HT1080 (cell line): ENCODE results near the gene SHCBP1. TPM values are rescaled to one million over a fixed set of nuclear protein-coding genes. Genes with fewer than 3 reads are reported as not detected.
A peak's percentile ranks its signal among the peaks of the same experiment; 100 is the strongest.
"Not testable (repeated sequence)": the region's sequence is repeated elsewhere in the genome, so short reads cannot be mapped to it uniquely, and the experiment has no call there.

Experiments used
- DNase-seq: peaks from one replicate; pipeline ENCODE4 v3.0.0-alpha.2; 2015; ENCODE audit warnings: low read depth
- polyA plus RNA-seq, 2 experiments: library from polyadenylated mRNA; depleted of rRNA; stranded (reverse); fragments of >200 nt; gene quantifications; 2 replicates each; pipeline ENCODE4 v1.2.3, GENCODE V29; 2015
- total RNA-seq: library from RNA; depleted of rRNA; stranded (reverse); fragments of >200 nt; shearing (Covaris generic); gene quantifications from 2 replicates; pipeline ENCODE4 v1.2.3, GENCODE V29; 2014; rRNA removed

The SHCBP1 gene, protein sequence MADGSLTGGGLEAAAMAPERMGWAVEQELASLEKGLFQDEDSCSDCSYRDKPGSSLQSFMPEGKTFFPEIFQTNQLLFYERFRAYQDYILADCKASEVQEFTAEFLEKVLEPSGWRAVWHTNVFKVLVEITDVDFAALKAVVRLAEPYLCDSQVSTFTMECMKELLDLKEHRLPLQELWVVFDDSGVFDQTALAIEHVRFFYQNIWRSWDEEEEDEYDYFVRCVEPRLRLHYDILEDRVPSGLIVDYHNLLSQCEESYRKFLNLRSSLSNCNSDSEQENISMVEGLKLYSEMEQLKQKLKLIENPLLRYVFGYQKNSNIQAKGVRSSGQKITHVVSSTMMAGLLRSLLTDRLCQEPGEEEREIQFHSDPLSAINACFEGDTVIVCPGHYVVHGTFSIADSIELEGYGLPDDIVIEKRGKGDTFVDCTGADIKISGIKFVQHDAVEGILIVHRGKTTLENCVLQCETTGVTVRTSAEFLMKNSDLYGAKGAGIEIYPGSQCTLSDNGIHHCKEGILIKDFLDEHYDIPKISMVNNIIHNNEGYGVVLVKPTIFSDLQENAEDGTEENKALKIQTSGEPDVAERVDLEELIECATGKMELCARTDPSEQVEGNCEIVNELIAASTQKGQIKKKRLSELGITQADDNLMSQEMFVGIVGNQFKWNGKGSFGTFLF
- total RNA-seq, result 33.3 and 38.1 TPM in 2 replicates
- polyA plus RNA-seq (2015; cell fraction: cytosol; rRNA removed), result 33.2 and 34.8 TPM in 2 replicates
- polyA plus RNA-seq (2015; cell fraction: nucleus; rRNA removed), result 42.1 and 43.3 TPM in 2 replicates

DNA sequence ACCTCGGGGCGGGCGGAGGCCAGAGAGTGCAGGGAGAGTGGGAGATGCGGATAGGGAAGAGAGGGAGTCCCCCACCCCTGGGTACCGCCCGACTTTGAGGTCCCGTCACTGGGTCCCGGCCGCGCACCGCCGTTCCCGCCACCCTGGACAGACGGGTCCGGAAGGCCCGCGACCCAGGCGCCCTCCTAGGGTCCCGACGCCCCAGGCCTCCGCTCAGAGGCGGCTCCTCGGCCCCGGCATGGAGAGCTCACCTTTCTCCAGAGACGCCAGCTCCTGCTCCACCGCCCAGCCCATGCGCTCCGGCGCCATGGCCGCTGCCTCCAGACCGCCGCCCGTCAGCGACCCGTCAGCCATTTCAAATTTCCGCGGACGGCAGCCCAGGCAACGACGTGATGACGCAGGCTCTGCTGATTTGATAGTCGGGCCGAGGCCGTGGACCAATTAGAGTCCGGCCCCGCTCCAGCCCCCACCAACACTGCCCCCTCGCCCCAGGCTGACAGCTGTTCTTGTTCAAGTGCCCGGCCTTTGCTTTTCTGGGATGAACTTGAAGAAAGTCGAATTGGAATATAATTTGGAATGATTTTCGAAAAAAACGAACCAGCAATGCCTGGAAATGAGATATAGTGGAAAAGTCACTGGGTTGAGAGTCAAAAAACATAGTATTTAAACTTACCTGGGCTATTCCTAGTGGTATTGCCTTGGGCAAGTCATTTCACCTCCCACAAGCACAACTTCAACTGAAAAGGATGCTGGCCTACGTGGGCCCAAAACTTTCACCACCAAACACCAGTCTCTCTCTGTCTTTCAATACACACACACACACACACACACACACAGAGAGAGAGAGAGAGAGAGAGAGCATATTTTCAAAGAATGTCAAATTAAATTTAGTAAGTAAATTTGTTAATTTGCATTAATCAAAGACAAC is at the start of gene SHCBP1:
Gene SHCBP1, minus strand, starts transcription at position 374 of the 928 bp plus-strand sequence. Its CDS starts 20 bp downstream, at position 354.
- DNase-seq, result peak; percentile 81

DNA sequence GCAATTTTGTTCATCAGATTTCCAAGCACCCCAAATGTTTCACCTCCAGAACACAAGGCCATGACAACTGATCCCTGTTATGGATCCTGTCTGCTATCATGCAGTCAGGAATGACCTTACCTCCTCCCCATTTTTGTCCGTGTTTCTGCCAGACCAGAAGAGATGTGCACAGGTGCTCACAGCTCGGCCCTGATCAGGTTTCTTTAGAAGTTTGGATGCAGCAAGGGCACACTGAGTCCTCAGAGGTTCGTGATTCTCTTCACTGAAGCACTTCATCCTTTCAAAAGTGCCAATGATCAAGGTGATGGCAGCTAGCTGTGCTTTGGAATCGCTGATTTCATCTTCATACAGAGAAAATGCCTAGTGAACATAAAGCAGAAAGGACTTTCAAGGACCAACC is 40.9 kb upstream of the SHCBP1 start:
- no peak for DNase-seq

DNA sequence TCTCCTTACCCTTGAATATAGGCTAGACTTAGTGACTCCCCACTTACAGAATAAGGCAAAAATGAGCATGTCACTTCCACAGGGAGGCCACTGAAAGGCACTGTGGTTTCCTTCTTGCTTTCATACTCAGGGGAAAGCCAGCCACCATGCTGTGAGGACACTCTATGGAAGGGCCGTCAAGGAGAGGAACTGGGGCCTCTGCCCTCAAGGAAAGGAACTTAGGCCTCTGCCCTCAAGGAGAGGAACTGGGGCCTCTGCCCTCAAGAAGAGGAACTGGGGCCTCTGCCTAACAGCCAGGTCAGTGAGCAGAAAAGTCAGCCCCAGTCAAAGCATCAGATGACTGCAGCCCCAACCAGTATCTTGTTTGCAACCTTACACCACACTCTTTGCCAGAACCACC is 37.7 kb upstream of the SHCBP1 start:
- DNase-seq, result no peak

DNA sequence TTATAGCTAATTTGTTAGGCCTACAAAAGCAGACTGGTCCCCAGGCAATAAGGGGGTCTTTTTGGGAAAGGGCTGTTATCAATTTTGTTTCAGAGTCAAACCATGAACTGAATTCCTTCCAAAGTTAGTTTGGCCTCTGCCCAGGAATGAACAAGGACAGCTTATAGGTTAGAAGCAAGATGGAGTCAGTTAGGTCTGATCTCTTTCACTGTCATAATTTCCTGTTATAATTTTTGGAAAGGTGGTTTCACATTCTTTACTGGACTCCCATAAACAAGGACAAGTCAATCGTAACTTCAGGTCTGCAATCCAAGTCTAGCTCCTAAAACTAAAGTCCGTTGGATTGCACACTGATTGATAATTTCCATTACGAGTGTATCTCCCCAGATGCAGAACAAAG is 30.1 kb upstream of the SHCBP1 start:
- DNase-seq, result no peak

DNA sequence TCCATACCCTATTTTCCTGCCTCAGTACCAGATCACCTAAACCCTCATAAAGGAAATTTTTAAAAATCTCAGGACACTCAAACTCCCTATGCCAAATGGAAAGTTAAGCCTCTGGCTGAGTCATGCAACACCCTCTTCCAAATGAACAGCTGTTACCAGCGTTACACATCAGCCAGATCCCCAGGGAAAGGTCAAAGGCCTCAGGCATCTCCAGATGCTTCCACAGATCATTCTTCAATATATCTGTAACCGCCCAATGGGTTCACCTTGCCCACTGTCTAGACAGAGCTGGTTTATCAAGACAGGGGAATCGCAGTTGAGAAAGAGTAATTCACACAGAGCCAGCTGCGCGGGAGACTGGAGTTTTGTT is 29.1 kb upstream of the SHCBP1 start:
- no peak for DNase-seq

DNA sequence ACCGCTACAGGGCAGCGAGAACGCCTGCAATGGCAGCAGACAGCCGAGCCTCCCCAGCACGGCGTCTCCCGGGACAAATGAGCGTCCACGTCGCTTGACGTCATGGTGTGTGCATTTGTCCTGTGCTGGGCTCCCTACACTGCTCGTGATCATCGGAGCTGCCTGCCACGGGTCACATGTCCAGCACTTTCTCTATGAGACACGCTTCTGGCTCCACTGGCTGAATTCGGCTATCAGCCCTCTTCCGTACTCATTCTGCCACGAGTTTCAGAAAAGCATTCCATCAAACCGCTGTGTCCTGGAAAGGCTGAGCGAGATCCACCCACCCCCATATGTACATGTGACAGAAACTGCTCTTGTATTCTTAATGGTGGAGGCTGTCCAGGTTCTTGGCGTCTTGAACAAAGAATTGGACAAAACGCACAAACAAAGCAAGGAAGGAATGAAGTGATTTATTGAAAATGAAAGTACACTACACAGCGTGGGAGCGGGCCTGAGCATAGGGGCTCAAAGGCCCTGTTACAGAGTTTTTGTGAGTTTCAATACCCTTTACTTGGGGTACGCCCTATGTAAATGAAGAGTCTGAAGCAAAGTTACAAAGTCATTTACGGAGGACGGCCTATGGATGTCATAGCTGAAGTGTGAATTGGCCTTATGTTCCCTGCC is 28.5 kb upstream of the SHCBP1 start:
- DNase-seq, result no peak

DNA sequence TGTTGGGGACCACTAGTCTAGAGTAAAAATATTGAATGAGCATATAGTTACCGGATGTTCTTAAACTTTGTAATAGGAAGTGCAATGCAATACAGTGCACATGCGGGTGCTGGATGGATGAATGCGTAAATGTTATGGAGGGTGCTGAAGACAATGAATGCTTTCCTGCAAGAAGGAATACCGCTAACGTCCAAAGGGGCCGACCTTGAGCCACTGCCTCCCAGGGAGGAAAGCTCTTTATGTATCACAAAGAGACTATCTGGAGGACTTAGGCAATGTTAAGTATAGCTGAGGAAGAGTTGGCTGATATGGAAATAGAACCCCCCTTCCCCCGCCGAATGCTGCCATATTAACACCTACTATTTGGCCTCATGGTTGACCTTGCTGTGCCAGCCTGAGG is 27.5 kb upstream of the SHCBP1 start:
- DNase-seq, result no peak

DNA sequence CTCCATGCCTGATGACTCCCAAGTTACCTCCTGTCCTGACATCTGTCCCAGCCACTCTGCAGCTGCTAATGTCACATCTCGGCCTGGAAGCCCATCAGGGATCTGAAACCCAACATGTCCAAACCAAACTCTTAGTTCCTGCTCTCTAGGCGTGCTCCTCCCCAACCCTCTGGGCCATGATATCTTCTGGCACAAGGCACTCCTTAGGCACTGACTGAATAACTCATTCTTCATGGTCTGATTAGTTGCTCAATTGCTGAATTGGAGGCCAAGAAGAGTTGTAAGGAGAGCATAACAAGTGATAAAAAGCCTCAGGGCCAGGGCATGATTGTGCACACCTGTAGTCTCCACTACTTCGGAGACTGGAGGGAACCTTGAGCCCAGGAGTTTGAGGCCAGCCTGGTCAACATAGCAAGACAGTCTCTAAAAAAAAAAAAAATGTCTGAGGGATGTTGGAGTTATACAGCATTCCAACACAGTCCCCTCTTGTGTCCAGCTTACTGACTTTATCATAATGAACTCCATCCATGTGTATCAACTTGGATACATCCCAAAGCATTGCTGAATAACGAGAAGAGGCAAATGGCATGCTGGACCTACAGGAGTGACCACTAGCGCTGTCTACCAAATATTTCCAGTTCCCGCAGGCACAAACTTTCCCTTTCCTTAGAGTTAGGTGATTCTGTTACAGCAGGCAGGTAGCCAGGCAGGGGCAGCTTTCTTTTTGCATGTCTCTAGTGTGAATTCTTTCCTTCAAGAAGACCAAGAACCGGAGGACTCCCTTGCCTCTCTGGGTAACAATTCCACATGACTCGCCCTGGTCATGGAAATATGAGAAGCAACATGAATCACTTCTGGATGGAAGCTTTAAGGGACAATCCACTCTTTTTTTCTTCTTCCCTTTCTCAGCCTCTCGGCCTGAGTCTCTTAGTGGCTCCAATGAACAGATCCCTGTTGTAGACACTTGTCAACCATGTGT is 18.1 kb upstream of the SHCBP1 start:
- peak; percentile 55 for DNase-seq

DNA sequence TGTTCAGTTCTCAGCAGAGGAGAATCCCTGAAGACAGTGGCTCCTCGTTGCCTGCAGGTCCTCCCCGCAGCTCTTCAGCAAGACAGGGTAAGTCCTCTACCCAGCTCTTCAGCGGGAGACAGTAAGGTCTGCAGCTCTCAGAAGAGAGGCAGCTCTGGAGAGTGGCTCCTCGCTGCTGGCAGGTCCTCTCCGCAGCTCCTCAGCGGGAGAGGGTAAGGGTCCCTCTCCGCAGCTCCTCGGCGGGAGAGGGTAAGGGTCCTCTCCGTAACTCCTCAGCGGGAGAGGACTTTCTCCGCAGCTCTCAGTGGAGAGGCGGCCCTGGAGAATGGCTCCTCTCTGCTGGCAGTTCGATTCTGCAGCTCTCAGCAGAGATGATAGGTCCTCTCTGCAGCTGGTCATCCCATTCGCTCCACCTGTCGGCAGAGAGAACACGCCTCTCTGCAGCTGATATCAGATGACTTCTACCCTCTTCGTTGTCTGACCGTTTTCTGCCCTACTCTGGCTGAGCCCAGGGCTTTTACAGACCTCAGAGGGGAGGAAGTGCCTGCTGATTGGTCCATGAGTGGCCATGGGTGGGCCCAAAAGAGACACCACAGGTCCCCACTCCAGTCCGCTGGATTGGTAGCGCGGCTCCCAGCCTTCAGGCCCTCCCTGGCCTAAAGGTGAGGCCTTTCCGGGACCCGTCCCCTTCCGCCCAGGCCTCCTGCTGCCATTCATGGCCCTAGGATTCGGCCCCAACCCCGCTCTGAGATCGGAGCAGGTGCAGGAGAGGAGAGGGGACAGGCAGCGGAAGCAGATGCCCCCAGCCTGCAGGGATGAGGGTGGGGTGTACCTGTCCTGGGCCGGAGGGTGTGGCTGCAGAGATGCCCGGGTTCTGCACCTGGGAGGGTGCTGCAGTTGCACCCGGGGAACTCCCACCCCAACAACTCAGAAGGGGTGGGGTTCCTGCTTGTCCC is 11.9 kb upstream of the SHCBP1 start:
- no peak for DNase-seq

DNA sequence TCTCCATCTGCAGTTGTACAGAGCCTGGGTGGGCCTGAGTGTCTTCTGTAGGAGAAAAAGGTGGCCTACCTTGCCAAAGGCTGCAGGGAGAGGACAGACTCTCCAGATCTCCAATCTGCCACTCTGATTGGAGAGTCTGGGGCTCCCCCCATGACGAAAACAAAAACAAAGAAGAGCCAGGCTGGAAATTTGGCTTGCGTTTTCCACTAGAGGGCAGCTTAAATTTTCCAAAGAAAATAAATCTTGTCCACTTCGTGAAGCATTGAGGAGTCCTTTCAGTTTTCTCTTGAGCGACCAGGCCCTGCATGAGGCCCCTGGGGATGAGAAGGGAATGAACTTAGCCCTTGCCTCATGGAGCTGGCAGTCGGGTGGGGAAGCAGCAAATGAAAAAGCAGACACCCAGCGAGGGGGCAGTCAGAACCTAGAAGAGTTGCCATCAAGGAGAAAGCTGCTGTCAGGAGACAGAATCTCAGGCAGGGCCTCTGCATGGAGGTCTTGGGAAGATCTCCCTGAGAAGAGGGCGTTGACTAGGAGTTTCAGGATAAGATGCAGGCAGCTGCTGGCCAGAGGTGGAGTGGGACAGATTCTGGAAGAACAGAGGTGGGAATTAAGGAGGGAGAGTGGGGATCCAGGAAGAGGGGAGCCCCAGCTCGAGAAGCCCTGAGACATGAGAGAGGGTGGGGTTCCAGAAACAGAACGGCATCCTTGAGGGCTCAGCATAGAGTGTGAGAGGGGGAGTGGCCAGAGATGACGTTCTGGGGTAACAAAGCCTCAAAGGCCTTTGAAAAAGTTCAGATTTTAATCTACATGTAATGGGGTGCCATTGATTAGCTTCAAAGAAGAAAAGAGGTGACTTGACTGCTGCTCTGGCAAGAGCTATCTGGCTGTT is 8.4 kb upstream of the SHCBP1 start:
- DNase-seq, result peak; percentile 72

DNA sequence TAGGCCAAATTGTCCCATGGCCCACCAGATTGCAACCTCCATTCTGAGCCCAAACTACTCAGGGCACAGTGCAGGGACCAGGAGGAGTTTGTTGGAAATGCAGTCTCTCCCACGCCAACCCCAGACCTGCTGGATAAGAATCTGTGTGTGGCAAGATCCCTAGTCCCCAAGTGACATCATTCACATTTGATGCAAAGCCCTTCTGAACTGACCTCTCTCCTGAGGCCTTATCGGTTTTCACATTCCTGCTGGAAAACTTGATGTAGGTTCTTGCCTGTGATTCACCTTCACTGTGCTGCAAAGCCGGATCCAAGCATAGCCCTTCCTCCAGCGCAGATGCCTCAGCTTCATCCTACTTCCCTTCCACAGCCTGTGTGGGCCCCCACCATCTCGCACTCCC is 6.6 kb upstream of the SHCBP1 start:
- DNase-seq, result no peak

DNA sequence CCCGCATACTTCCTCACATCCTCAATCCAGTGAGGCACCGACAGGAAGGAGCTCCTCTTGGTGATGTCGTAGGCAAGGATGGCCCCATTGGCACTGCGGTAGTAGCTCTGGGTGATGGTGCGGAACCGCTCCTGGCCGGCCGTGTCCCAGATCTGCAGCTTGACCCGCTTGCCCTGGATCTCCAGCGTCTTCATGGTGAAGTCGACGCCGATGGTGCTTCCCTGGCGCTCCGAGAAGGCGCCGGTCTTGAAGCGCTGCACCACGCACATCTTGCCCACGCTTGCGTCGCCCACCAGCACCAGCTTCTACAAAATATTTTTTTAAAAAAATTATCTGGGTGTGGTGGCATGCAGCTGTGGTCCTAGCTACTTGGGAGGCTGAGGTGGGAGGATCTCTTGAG is 5.5 kb upstream of the SHCBP1 start:
- DNase-seq, result not testable (repeated sequence)

DNA sequence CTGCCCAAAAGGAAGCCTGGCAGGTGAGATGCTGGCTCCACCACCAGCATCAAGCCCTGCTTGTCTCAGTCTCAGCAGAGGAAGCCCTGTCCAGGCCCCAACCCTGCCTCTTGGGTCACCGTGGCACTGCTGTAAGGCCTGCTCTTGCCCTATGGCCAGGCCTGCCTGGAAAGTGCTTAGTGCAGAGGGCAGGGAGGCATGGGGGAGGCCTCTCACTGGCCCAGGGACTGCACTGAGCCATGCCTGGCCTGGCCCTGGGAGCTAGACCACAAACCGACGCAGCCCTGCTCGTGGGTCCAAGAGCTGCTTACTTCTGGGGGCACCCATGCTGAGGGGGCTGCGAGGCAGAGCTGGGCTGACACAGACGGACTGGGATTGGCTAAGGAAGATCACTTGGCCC is 3.7 kb upstream of the SHCBP1 start:
- DNase-seq, result not testable (repeated sequence)

DNA sequence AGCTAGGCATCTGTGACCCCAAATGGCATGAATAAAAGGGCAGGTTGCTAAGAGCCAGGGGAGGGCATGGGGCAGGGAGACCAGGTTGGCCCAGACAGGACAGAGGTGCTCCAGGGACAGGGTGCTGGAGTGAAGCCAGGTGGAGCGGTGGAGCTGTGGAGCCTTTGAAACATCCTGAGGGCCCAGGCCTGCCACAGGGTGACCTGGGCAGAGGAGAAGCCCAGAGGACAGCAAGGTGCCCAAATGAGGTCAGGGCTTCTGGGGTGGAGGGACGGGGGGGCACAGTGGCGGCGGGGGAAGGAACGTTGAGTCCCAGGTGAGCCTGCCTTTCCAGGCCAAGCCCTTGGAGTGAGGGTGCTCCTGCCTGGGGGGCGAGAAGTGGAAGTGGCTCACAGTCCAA is 2.5 kb upstream of the SHCBP1 start:
- not testable (repeated sequence) for DNase-seq

DNA sequence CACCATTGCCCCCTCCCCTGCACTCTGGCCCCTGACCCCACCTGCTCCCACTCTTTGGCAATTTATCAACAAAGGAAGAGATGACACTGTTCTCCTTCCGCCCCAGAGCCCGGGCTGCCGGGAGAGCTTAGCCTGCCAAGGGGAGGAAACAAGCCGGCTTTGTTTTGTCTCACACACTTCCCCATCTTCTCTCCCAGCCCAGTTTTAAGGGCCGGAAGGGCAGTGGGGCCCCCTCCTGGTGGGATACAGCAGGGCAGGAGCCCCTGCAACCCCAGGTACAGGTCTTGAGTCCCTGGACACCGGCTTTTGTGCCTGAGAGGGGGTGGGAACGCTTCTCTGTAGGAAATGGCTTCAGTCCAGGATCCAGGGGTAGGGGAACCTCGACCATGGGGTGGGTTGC is 2.1 kb upstream of the SHCBP1 start:
- DNase-seq, result not testable (repeated sequence)

DNA sequence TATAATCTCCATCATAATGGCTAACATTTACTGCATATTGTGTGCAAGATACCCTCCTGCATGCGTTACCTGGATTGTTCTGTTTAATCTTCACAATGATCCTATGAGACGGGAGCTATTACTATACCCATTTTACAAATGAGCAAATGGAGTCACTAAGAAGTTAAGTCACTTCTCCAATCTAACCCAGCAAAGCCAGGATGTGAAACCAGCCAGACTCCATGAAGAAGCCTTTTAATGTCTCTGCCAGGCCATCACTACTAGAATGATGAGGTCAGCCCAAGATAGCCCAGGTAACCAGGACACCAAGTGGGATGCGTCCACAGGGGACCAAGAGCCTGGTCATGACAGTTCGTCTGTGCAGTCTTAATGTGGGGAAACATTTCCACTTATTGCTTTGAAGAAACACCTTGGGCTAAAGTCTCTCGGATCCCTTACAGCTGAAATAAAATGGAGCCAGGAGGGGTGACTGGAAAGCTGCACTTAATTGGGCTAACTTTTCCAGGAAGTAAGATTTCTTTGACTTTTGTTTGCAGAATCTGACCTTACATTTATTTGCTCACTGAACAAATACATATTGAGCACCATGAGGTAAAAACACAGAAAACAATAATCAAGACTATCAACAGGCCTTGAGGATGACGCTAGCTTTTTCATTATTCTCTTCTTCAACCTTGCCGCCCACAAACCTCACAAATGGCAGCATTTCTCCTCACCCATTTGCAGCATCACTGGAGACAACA is 926 bp upstream of the SHCBP1 start:
- DNase-seq, result no peak
